ENCODE results near the gene RNF214. TPM values are rescaled to one million over a fixed set of nuclear protein-coding genes. Genes with fewer than 3 reads are reported as not detected.

RNF214 gene
- total and polyA plus RNA-seq, 8 donors, result 21.5 to 37.1 (median 30.9) TPM

DNA sequence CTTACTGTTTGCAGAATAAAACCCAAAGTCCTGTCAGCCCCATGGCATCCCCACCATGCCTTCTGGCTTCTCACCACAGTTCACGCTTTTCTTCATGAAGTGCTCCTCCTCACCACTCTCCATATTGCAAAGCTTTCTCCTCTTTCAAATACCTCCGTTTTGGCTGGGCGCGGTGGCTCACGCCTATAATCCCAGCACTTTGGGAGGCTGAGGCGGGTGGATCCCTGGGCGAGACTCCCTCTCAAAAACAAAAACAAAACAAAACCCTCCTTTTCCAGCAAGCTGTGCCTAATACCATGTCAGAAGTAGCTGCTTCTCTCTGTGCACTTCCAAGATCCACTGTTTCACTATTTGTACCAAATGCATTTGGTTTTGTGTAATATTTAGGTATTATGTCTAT lies 76.8 kb downstream of the RNF214 start:
- H3K4me1 ChIP-seq, result peaks cover 0 to 21% of the 10 kb centered on the region in 2 donors
- no peak overlapping the region for H3K27ac ChIP-seq
- H3K9me3 ChIP-seq, result no peaks in the 10 kb centered on the region
- DNase-seq (no peak), ATAC-seq (no peak)
- no peak overlapping the region for H3K4me3 ChIP-seq
- H3K36me3 ChIP-seq, result no peaks in the 10 kb centered on the region
- TF ChIP-seq, protein P1, sequence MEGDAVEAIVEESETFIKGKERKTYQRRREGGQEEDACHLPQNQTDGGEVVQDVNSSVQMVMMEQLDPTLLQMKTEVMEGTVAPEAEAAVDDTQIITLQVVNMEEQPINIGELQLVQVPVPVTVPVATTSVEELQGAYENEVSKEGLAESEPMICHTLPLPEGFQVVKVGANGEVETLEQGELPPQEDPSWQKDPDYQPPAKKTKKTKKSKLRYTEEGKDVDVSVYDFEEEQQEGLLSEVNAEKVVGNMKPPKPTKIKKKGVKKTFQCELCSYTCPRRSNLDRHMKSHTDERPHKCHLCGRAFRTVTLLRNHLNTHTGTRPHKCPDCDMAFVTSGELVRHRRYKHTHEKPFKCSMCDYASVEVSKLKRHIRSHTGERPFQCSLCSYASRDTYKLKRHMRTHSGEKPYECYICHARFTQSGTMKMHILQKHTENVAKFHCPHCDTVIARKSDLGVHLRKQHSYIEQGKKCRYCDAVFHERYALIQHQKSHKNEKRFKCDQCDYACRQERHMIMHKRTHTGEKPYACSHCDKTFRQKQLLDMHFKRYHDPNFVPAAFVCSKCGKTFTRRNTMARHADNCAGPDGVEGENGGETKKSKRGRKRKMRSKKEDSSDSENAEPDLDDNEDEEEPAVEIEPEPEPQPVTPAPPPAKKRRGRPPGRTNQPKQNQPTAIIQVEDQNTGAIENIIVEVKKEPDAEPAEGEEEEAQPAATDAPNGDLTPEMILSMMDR (IDR thresholded peaks at IDR 0.05), result no peak
- intact Hi-C loops (cut with DNase I), result no loop called here
- no peaks in the 10 kb centered on the region for H3K27me3 ChIP-seq

DNA sequence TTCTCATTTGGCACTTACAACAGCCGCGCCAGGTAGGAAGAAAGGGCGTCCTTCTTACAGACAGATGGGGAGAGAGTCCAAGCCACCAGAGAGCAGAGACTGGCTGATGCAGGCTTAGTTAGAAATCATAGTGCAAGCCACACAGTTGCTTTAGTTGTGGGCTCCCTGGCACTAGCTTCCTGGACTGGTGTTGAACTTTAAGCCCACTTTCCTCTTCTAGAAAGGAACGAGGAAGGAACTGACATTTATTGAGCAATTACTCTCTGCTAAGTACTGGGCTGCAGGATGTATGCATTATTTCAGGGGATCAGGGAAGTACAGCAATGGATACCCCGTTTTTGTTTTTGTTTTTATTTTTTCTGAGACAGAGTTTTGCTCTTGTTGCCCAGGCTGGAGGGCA lies 80.6 kb downstream of the RNF214 start:
- Histone ChIP-seq H3K9me3 (no peaks in the 10 kb centered on the region), H3K27me3 (peaks cover 0 to 8% of the 10 kb centered on the region in 2 donors), H3K27ac (peak overlapping the region in 1 of 2 donors; percentile 3), H3K36me3 (no peaks in the 10 kb centered on the region), H3K4me1 (peaks cover 8 to 43% of the 10 kb centered on the region in 2 donors), H3K4me3 (no peak overlapping the region)
- TF ChIP-seq, protein P1 (IDR thresholded peaks at IDR 0.05), result no peak
- intact Hi-C loops (cut with DNase I), result no loop called here
- ATAC-seq, result no peak
- DNase-seq, result no peak

DNA sequence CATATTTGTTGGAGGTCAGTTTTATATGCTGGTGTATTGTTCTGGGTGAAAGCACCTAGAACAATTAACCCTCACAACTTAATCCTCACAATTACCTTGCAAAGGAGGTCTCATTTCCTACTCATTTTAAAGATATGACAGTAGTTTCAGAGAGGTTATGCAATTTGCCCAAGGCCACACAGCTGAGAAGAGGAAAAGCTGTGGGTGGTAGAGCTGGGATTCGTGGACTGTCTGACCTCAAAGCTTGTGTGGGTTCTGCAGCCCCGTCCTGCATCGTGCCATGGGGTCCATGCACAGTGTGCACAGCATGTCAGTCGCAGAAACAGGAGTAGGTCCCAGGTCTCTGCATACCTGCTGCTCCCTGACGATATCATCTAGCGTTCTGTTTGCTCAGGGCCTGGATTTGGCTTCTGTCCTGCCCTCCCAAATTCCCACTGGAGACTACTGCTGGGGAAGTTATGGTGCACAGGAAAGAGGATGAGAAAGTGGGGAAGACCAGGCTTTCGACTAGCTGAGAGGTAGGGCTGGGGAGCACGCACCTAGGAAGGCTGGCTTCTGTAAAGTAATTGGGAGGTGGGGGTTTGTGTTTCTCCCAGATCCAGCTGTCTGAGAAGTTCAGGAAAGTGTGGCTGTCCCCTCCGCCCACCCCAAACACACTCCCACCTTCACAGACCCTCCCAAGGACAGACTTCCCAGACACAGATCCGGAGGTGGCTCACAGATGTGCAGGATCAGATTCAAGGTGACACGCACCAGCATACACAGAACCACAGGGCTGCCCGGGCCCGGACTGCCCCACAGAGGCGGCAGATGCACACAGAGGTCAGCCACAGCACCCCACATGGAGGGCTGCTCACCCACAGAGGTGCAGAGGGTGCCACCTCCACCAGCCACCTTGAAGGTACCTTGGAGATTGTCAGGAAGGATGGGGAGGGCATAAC lies 81.6 kb downstream of the RNF214 start:
- Histone ChIP-seq H3K36me3 (no peaks in the 10 kb centered on the region), H3K9me3 (no peaks in the 10 kb centered on the region), H3K27me3 (peaks cover 0 to 8% of the 10 kb centered on the region in 2 donors), H3K4me1 (peaks cover 8 to 43% of the 10 kb centered on the region in 2 donors), H3K4me3 (peak overlapping the region in 1 of 2 donors; percentile 66), H3K27ac (no peak overlapping the region)
- intact Hi-C loops (cut with DNase I), result no loop called here
- TF ChIP-seq, protein P1 (IDR thresholded peaks at IDR 0.05), result no peak
- ATAC-seq, result no peak
- DNase-seq, result no peak

DNA sequence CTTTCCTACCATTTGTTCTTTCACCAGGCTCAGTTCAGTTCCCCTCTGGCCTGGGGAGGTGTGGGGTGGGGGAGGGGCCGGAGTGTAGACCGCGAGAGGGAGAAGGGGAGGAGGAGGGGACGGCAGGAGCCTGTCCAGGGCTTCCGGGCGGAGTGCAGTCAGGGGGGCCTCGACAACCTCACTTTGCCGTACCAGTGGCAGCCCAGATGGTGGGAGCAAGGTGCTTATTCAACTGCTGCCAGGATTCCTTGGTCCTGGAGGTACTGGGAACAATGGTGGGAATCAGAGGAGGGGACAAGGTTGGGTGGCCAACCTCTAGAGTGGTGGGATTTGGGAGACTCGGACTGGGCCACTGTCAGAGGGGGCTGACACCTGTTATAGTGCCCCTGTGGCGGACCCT lies 82.4 kb downstream of the RNF214 start:
- H3K36me3 ChIP-seq, result no peaks in the 10 kb centered on the region
- H3K9me3 ChIP-seq, result no peaks in the 10 kb centered on the region
- TF ChIP-seq, protein P1 (IDR thresholded peaks at IDR 0.05), result no peak
- no peak for ATAC-seq
- H3K27me3 ChIP-seq, result peaks cover 0 to 8% of the 10 kb centered on the region in 2 donors
- H3K4me1 ChIP-seq, result peaks cover 8 to 43% of the 10 kb centered on the region in 2 donors
- H3K27ac ChIP-seq, result no peak overlapping the region
- DNase-seq, result no peak
- peak overlapping the region; percentile 64 to 66 for H3K4me3 ChIP-seq
- intact Hi-C loops (cut with DNase I), result no loop called here

Measured in left lung (tissue), 10 donors.